ENCODE measurements around the gene PLA2G3.

GRCh38 chr22:31123292-31123602 lies 17.1 kb downstream of the PLA2G3 start:
- TF ChIP-seq, protein P1, sequence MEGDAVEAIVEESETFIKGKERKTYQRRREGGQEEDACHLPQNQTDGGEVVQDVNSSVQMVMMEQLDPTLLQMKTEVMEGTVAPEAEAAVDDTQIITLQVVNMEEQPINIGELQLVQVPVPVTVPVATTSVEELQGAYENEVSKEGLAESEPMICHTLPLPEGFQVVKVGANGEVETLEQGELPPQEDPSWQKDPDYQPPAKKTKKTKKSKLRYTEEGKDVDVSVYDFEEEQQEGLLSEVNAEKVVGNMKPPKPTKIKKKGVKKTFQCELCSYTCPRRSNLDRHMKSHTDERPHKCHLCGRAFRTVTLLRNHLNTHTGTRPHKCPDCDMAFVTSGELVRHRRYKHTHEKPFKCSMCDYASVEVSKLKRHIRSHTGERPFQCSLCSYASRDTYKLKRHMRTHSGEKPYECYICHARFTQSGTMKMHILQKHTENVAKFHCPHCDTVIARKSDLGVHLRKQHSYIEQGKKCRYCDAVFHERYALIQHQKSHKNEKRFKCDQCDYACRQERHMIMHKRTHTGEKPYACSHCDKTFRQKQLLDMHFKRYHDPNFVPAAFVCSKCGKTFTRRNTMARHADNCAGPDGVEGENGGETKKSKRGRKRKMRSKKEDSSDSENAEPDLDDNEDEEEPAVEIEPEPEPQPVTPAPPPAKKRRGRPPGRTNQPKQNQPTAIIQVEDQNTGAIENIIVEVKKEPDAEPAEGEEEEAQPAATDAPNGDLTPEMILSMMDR (IDR thresholded peaks at IDR 0.05), result no peak
- TF ChIP-seq POLR2A (IDR thresholded peaks at IDR 0.05), result no peak
